H1 (cell line): ENCODE results near the gene AGPAT3. TPM values are rescaled to one million over a fixed set of nuclear protein-coding genes. Genes with fewer than 3 reads are reported as not detected.

Experiments used
- CTCF ChIA-PET: fragments of 300-600 bp; sonication (Branson Sonifier 250); formaldehyde crosslinking; loops from one replicate; lab custom pipeline; 2021; ENCODE audit not compliant: partially characterized antibody; lab: Charles Lee
- POLR2A ChIA-PET: fragments of 300-600 bp; sonication (Branson Sonifier 250); formaldehyde crosslinking; loops from one replicate; lab custom pipeline; 2021; ENCODE audit warnings: inconsistent platforms; ENCODE audit not compliant: partially characterized antibody; lab: Charles Lee
- DNase-seq, 2 experiments: peaks; one replicate each; pipeline versions ENCODE4 v3.0.0 to v3.0.0-alpha.2; 2010 to 2022; ENCODE audit warnings: low spot score in 2 of 2, low read depth in 1 of 2, mixed read lengths in 1 of 2
- FAIRE-seq: peaks from 2 replicates; lab custom pipeline; 2011; peaks lifted over from hg19 to GRCh38; lab: Jason Lieb, UNC
- H2AFZ ChIP-seq: 2 replicates; pipeline ENCODE4 v1.8.1; 2012; ENCODE audit warnings: low read length, inconsistent platforms
- H2AK5ac ChIP-seq: 2 replicates; pipeline ENCODE4 v1.6.1; 2013; ENCODE audit warnings: low read depth, low read length
- H2BK120ac ChIP-seq: replicated peaks from 2 replicates; pipeline ENCODE3; 2013; ENCODE audit warnings: low read depth, low read length, inconsistent platforms
- H2BK12ac ChIP-seq: 2 replicates; pipeline ENCODE4 v1.6.1; 2013; ENCODE audit warnings: low read depth, low read length
- H2BK15ac ChIP-seq: 2 replicates; pipeline ENCODE4 v1.6.1; 2013; ENCODE audit warnings: low read length
- H2BK20ac ChIP-seq: 2 replicates; pipeline ENCODE4 v1.6.1; 2013; ENCODE audit warnings: low read length
- H2BK5ac ChIP-seq: 2 replicates; pipeline ENCODE4 v1.6.1; 2013; ENCODE audit warnings: low read depth, low read length
- H3K14ac ChIP-seq: 2 replicates; pipeline ENCODE4 v1.6.1; 2013; ENCODE audit warnings: inconsistent platforms; ENCODE audit not compliant: insufficient read length
- H3K18ac ChIP-seq: 2 replicates; pipeline ENCODE4 v1.6.1; 2013; ENCODE audit warnings: low read length; ENCODE audit errors: extremely low read depth
- H3K23ac ChIP-seq: 2 replicates; pipeline ENCODE4 v1.6.1; 2013; ENCODE audit warnings: inconsistent platforms; ENCODE audit not compliant: insufficient read length
- H3K23me2 ChIP-seq: 2 replicates; pipeline ENCODE4 v1.6.1; 2013; ENCODE audit warnings: low read depth, low read length
- H3K27ac ChIP-seq: 2 replicates; pipeline ENCODE4 v1.6.1; 2011; ENCODE audit warnings: low read depth, low read length, inconsistent platforms
- H3K27me3 ChIP-seq, 4 experiments: replicated peaks in 1 of 4; 1 replicate in 1 of 4; 2 replicates in 3 of 4; pipeline versions ENCODE4 v1.6.1 to v1.8.1; 2011 to 2013; ENCODE audit warnings: low read length in 3 of 4, mild to moderate bottlenecking in 3 of 4, inconsistent platforms in 2 of 4, mixed read lengths in 2 of 4, moderate library complexity in 1 of 4; ENCODE audit not compliant: control insufficient read depth in 3 of 4, insufficient read depth in 3 of 4; ENCODE audit errors: extremely low read depth in 1 of 4
- H3K36me3 ChIP-seq, 4 experiments: 2 replicates each; pipeline versions ENCODE4 v1.6.1 to v1.8.1; 2011 to 2013; ENCODE audit warnings: mild to moderate bottlenecking in 4 of 4, low read length in 3 of 4, moderate library complexity in 2 of 4, control low read depth in 1 of 4, inconsistent platforms in 1 of 4; ENCODE audit not compliant: insufficient read depth in 4 of 4, control insufficient read depth in 2 of 4
- H3K4ac ChIP-seq: replicated peaks from 2 replicates; pipeline ENCODE3; 2013; ENCODE audit warnings: low read length, low read depth, mixed read lengths, inconsistent platforms; ENCODE audit not compliant: insufficient read length
- H3K4me1 ChIP-seq, 4 experiments: replicated peaks in 1 of 4; 1 replicate in 1 of 4; 2 replicates in 3 of 4; pipeline versions ENCODE4 v1.6.1 to v1.8.1; 2011 to 2013; ENCODE audit warnings: low read length in 3 of 4, inconsistent platforms in 2 of 4, mixed read lengths in 1 of 4; ENCODE audit not compliant: insufficient read depth in 4 of 4, control insufficient read depth in 3 of 4
- H3K4me2 ChIP-seq, 2 experiments: 2 replicates each; pipeline versions ENCODE4 v1.6.1 to v1.8.1; 2011 to 2013; ENCODE audit warnings: low read depth in 2 of 2, low read length in 2 of 2, control low read depth in 1 of 2, inconsistent platforms in 1 of 2, mild to moderate bottlenecking in 1 of 2; ENCODE audit not compliant: insufficient read depth in 1 of 2
- H3K4me3 ChIP-seq, 4 experiments: fragments of 200-600, 300-600 bp in 1 of 4; sonication (generic), shearing (Covaris generic), sonication (Bioruptor Twin) in 1 of 4; 2 replicates each; pipeline versions ENCODE4 v1.5.1 to v1.8.1; 2011 to 2016; ENCODE audit warnings: low read length in 4 of 4, low read depth in 3 of 4, control low read depth in 2 of 4, inconsistent platforms in 2 of 4, mild to moderate bottlenecking in 2 of 4, mixed read lengths in 1 of 4, moderate library complexity in 1 of 4; ENCODE audit not compliant: insufficient read depth in 2 of 4; ENCODE audit errors: extremely low read depth in 1 of 4
- H3K56ac ChIP-seq: replicated peaks from 2 replicates; pipeline ENCODE3; 2013; ENCODE audit warnings: low read depth, mild to moderate bottlenecking, mixed read lengths, low read length, inconsistent platforms; ENCODE audit not compliant: insufficient read length
- H3K79me1 ChIP-seq: 2 replicates; pipeline ENCODE4 v1.6.1; 2013; ENCODE audit warnings: low read depth, low read length, control low read depth
- H3K79me2 ChIP-seq, 2 experiments: 2 replicates each; pipeline versions ENCODE4 v1.6.1 to v1.8.1; 2012 to 2013; ENCODE audit warnings: low read length in 2 of 2, mild to moderate bottlenecking in 2 of 2, inconsistent platforms in 1 of 2; ENCODE audit not compliant: insufficient read depth in 2 of 2, control insufficient read depth in 1 of 2
- H3K9ac ChIP-seq, 4 experiments: replicated peaks in 1 of 4; 1 replicate in 1 of 4; 2 replicates in 3 of 4; pipeline versions ENCODE4 v1.6.1 to v1.8.1; 2011 to 2013; ENCODE audit warnings: low read depth in 3 of 4, low read length in 3 of 4, control low read depth in 2 of 4, mild to moderate bottlenecking in 2 of 4, moderate library complexity in 2 of 4, inconsistent platforms in 1 of 4; ENCODE audit errors: extremely low read depth in 1 of 4
- H3K9me3 ChIP-seq, 2 experiments: 2 replicates each; pipeline versions ENCODE4 v1.6.1 to v1.8.1; 2012 to 2013; ENCODE audit warnings: mild to moderate bottlenecking in 2 of 2, moderate library complexity in 2 of 2, control low read depth in 1 of 2, inconsistent platforms in 1 of 2, low read depth in 1 of 2, low read length in 1 of 2, mixed read lengths in 1 of 2; ENCODE audit not compliant: insufficient read depth in 2 of 2
- H4K20me1 ChIP-seq, 2 experiments: replicated peaks in 1 of 2; 2 replicates each; pipeline versions ENCODE3 to v1.8.1; 2011 to 2013; ENCODE audit warnings: inconsistent platforms in 2 of 2, low read length in 2 of 2, mild to moderate bottlenecking in 1 of 2; ENCODE audit not compliant: insufficient read depth in 2 of 2, control insufficient read depth in 1 of 2
- H4K5ac ChIP-seq: 2 replicates; pipeline ENCODE4 v1.6.1; 2013; ENCODE audit warnings: low read length, low read depth, mixed read lengths, inconsistent platforms; ENCODE audit not compliant: insufficient read length
- H4K8ac ChIP-seq: 2 replicates; pipeline ENCODE4 v1.8.0; 2013; ENCODE audit warnings: mild to moderate bottlenecking, moderate library complexity, low read length, inconsistent platforms; ENCODE audit not compliant: insufficient read depth; ENCODE audit errors: extremely low read depth
- H4K91ac ChIP-seq: replicated peaks from 2 replicates; pipeline ENCODE3; 2013; ENCODE audit warnings: low read length, mixed read lengths, inconsistent platforms; ENCODE audit not compliant: insufficient read length
- BACH1 ChIP-seq: IDR thresholded peaks from 2 replicates; pipeline ENCODE4 v1.6.1; 2012; ENCODE audit warnings: low read length, improper control_type of control experiment
- BCL11A ChIP-seq, 2 experiments: IDR thresholded peaks; one replicate each; pipeline ENCODE4 v1.6.1; 2011; ENCODE audit warnings: low read depth in 2 of 2, low read length in 2 of 2, mild to moderate bottlenecking in 2 of 2
- CEBPB ChIP-seq: IDR thresholded peaks from 2 replicates; pipeline ENCODE4 v1.6.1; 2012; ENCODE audit warnings: low read depth, low read length
- CREB1 ChIP-seq: IDR thresholded peaks from 2 replicates; pipeline ENCODE4 v1.6.1; 2012; ENCODE audit warnings: inconsistent platforms
- JUN ChIP-seq: IDR thresholded peaks from 2 replicates; pipeline ENCODE4 v1.6.1; 2011; ENCODE audit warnings: low read depth, mild to moderate bottlenecking, improper control_type of control experiment, low read length
- KDM1A ChIP-seq: fragments of 200-600, 300-600 bp; sonication (generic); IDR thresholded peaks from 2 replicates; pipeline ENCODE4 v1.7.1; 2016; ENCODE audit warnings: mild to moderate bottlenecking, low read length, borderline replicate concordance
- KDM5A ChIP-seq: fragments of 200-600 bp; IDR thresholded peaks from 2 replicates; pipeline ENCODE4 v1.7.1; 2012; ENCODE audit warnings: mild to moderate bottlenecking, low read length, inconsistent platforms, mixed read lengths
- POLR2A ChIP-seq, 2 experiments: IDR thresholded peaks; 1 replicate in 1 of 2; 2 replicates in 1 of 2; pipeline ENCODE4 v1.6.1; 2011; ENCODE audit warnings: low read depth in 2 of 2, low read length in 2 of 2, mild to moderate bottlenecking in 2 of 2; ENCODE audit errors: control extremely low read depth in 1 of 2
- POLR2AphosphoS5 ChIP-seq: IDR thresholded peaks from 2 replicates; pipeline ENCODE4 v1.6.1; 2011; ENCODE audit warnings: low read depth, low read length
- RAD21 ChIP-seq, 2 experiments: IDR thresholded peaks in 1 of 2; conservative IDR thresholded peaks in 1 of 2; 2 replicates each; pipeline ENCODE4 v1.6.1; 2011; ENCODE audit warnings: low read depth in 2 of 2, low read length in 2 of 2, improper control_type of control experiment in 1 of 2, inconsistent platforms in 1 of 2, mild to moderate bottlenecking in 1 of 2, moderate library complexity in 1 of 2
- RNF2 ChIP-seq: fragments of 200-900, 300-1000 bp; sonication (generic); IDR thresholded peaks from 2 replicates; pipeline ENCODE4 v1.7.1; 2016; ENCODE audit warnings: borderline replicate concordance, low read depth, mild to moderate bottlenecking, antibody characterized with exemption, low read length; ENCODE audit not compliant: poor library complexity, severe bottlenecking; ENCODE audit errors: missing control alignments
- RXRA ChIP-seq: IDR thresholded peaks from 2 replicates; pipeline ENCODE4 v1.6.1; 2011; ENCODE audit warnings: low read depth, mild to moderate bottlenecking, low read length, moderate library complexity; ENCODE audit not compliant: insufficient read depth
- SIRT6 ChIP-seq: IDR thresholded peaks from one replicate; pipeline ENCODE4 v1.7.1; 2012; ENCODE audit warnings: low read length, inconsistent platforms
- TEAD4 ChIP-seq: IDR thresholded peaks from 2 replicates; pipeline ENCODE4 v1.6.1; 2012; ENCODE audit warnings: low read depth, low read length, inconsistent platforms, mixed read lengths
- WGBS, 2 experiments: shearing (Covaris generic) in 1 of 2; methylation state at CpG; one replicate each; pipeline versions ENCODE4 v1.1.6 to v1.1.7; 2013 to 2015; ENCODE audit warnings: low lambda C conversion rate in 2 of 2, mixed read lengths in 2 of 2, inconsistent platforms in 1 of 2, low coverage in 1 of 2, missing lambda C conversion rate in 1 of 2; ENCODE audit not compliant: insufficient replicate concordance in 2 of 2, insufficient coverage in 1 of 2, insufficient read length in 1 of 2; ENCODE audit errors: extremely low coverage in 1 of 2, missing lambda C conversion rate in 1 of 2; 5-methylcytosine and 5-hydroxymethylcytosine counted together
- polyA plus RNA-seq, 7 experiments: library from polyadenylated mRNA; depleted of rRNA in 3 of 7; stranded (reverse) in 5 of 7; unstranded in 2 of 7; fragments of >200 nt in 5 of 7; fragments of 200-250 nt in 2 of 7; gene quantifications; 1 replicate in 5 of 7; 2 replicates in 1 of 7; 4 replicates in 1 of 7; pipeline versions ENCODE4 v1.2.1 to v1.2.3, GENCODE V29; 2011 to 2013; ENCODE audit warnings: missing spikeins in 2 of 7, mixed read lengths in 2 of 7
- total RNA-seq: library from RNA; stranded (reverse); fragmentation: NEBNext Ultra II Directional; extraction: Animal tissue kit (Norgen Biotek cat#: 25700); gene quantifications from 2 replicates; pipeline ENCODE4 v1.2.1, GENCODE V29; 2021

The AGPAT3 gene
- total and polyA plus RNA-seq, 2 of the 8 experiments (the other 6 are each of a cell fraction or from before 2014, with no cell fraction given), result 5.8 to 7.3 TPM

GRCh38 chr21:44000360-44000759 lies 135.3 kb downstream of the AGPAT3 start:
- Histone ChIP-seq H2AFZ (no peak overlapping the region), H2BK15ac (no peak overlapping the region), H3K9ac (no peak overlapping the region), H2AK5ac (no peak overlapping the region), H3K14ac (no peak overlapping the region), H2BK20ac (no peak overlapping the region), H4K20me1 (no peaks in the 10 kb centered on the region), H4K91ac (no peak overlapping the region), H3K79me1 (no peaks in the 10 kb centered on the region), H3K9me3 (no peaks in the 10 kb centered on the region), H3K23me2 (no peaks in the 10 kb centered on the region), H3K23ac (no peak overlapping the region), H4K5ac (no peak overlapping the region), H4K8ac (no peak overlapping the region; the same call in 1 of the 2 replicates), H3K56ac (no peak overlapping the region), H3K4me1 (no peaks in the 10 kb centered on the region; a peak in 1 of 7 replicates), H3K27ac (no peak overlapping the region), H3K4me3 (no peak overlapping the region), H3K4me2 (no peak overlapping the region), H2BK120ac (no peak overlapping the region), H3K18ac (no peak overlapping the region), H3K27me3 (no peaks in the 10 kb centered on the region), H3K79me2 (no peaks in the 10 kb centered on the region), H2BK5ac (no peak overlapping the region), H2BK12ac (no peak overlapping the region), H3K36me3 (no peaks in the 10 kb centered on the region), H3K4ac (no peak overlapping the region)
- DNase-seq (no peak), FAIRE-seq (no peak)
- ChIA-PET CTCF (interaction anchor here (1.5 to 1.7 kb wide), 2 partner anchors 10 to 27 kb away, joined by 4 to 5 read pairs; no protein-coding TSS in a partner anchor), POLR2A (interaction anchor here (1.4 kb wide), 1 partner anchor 14 kb away, joined by 4 read pairs; no protein-coding TSS in a partner anchor)
- 78% methylated on average over 6 of the region's 7 CpGs; no CpG with 5 or more reads in 1 of the 2 experiments for WGBS, 2 experiments
- TF ChIP-seq JUN (no peak), RXRA (no peak), CREB1 (no peak), SIRT6 (no peak), KDM5A (no peak), BCL11A (IDR thresholded peaks at IDR 0.05; ENCODE audit: low read depth in 2 of 2, low read length in 2 of 2) (no peak), RNF2 (no peak), RAD21 (IDR thresholded peaks at IDR 0.05 in 1 of 2, conservative IDR thresholded peaks at IDR 0.05 in 1 of 2; ENCODE audit: low read depth in 2 of 2, low read length in 2 of 2) (no peak), TEAD4 (no peak), KDM1A (no peak), POLR2AphosphoS5 (no peak), CEBPB (no peak), BACH1 (no peak), POLR2A (IDR thresholded peaks at IDR 0.05; ENCODE audit: control extremely low read depth in 1 of 2, low read depth in 2 of 2, low read length in 2 of 2) (no peak)
